ENCODE data around the gene PROX1.

Gene PROX1

DNA sequence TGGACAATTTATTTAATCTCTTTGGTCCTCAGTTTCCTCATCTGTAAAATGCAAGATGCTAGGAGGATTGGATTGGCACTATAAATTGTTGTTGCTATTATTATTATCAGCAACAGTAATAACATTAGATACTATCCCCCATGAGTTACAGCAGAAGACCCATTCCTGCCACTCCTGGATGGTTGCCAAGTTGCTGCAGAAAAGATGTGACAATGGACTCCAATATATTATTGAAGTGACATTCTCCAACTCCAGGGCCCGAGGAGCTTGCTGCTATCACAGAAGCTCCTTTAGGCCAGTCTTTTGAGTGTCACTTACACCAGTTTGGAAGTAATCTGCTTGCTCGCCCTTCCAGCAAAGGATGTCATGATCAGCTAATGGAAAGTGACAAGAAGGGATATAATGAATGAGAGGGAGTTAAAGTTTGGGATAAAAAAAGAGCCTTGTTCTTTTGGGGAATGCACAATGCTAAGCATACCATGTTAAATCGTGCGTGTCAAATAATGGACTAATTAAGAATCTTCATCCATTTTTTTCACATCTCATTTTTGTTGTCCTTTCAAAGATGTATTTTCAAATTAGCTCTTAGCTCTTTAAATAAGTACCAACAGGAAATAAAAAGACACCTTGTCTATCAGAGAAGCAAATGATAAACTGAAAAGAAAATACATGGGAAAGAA lies 19.5 kb upstream of the PROX1 start:
- TF ChIP-seq, protein P1, sequence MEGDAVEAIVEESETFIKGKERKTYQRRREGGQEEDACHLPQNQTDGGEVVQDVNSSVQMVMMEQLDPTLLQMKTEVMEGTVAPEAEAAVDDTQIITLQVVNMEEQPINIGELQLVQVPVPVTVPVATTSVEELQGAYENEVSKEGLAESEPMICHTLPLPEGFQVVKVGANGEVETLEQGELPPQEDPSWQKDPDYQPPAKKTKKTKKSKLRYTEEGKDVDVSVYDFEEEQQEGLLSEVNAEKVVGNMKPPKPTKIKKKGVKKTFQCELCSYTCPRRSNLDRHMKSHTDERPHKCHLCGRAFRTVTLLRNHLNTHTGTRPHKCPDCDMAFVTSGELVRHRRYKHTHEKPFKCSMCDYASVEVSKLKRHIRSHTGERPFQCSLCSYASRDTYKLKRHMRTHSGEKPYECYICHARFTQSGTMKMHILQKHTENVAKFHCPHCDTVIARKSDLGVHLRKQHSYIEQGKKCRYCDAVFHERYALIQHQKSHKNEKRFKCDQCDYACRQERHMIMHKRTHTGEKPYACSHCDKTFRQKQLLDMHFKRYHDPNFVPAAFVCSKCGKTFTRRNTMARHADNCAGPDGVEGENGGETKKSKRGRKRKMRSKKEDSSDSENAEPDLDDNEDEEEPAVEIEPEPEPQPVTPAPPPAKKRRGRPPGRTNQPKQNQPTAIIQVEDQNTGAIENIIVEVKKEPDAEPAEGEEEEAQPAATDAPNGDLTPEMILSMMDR (IDR thresholded peaks at IDR 0.05; ENCODE audit: control extremely low read depth, extremely low read depth, low read depth, missing control alignments), result no peak
- ChIA-PET CTCF (interaction anchor here (2.5 kb wide), 1 partner anchor 9 kb away, joined by 8 read pairs; no protein-coding TSS in a partner anchor), POLR2A (no interaction called here)
- DNase-seq (ENCODE audit: extremely low spot score), result no peak

DNA sequence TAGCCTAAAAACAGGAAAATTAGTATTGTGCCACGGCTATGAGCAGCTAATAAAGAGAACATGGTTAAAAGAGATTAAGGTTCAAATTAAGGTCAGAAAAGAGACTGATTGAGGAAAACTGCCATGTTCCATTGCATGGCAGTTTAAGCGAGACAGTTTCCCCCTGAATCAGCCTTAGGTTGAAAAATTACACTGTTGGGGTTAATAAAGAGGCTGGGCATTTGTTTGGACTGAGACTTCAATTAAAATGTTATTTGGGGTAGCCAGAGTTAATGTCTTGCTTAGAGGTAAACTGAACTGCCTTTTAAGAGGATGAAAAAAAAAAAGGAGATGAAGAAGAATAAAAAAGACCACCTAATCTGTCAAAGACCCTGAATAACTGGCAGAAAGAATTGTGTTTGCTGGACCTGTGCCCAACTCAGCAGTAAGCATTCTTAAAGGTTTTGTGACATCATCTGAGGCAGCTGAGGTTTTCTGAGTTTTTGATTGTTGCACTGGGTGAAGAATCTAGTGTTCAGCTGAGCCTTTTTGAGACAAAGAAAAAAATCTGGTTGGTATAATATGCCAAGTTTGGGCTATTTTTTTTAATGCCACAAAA lies 17.7 kb upstream of the PROX1 start:
- no peak for DNase-seq (ENCODE audit: extremely low spot score)
- POLR2A ChIA-PET, result no interaction called here
- TF ChIP-seq, protein P1 (IDR thresholded peaks at IDR 0.05; ENCODE audit: control extremely low read depth, extremely low read depth, low read depth, missing control alignments), result no peak
- CTCF ChIA-PET, result interaction anchor here (1.2 to 2.5 kb wide), 2 partner anchors 11 to 15 kb away, joined by 3 to 8 read pairs; no protein-coding TSS in a partner anchor

DNA sequence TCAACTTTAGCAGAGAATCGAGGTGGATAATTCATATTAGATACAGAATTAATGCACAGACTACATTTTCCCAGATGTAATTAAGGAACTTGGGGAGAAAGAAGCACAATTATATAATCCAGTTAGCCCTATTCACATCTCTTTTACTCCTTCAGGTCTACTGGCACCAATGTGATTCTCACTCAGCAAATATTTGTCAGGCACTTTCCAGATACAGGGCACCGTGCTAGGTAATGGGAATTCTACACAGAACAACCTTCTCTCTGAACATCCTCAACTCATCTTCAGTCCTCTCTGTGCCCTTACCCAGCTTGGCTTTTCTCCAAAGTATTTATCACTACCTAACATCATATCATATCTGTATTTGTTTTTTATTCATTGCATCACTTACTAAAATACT lies 15.6 kb upstream of the PROX1 start:
- TF ChIP-seq, protein P1 (IDR thresholded peaks at IDR 0.05; ENCODE audit: control extremely low read depth, extremely low read depth, low read depth, missing control alignments), result no peak
- ChIA-PET POLR2A (no interaction called here), CTCF (no interaction called here)
- no peak for DNase-seq (ENCODE audit: extremely low spot score)

DNA sequence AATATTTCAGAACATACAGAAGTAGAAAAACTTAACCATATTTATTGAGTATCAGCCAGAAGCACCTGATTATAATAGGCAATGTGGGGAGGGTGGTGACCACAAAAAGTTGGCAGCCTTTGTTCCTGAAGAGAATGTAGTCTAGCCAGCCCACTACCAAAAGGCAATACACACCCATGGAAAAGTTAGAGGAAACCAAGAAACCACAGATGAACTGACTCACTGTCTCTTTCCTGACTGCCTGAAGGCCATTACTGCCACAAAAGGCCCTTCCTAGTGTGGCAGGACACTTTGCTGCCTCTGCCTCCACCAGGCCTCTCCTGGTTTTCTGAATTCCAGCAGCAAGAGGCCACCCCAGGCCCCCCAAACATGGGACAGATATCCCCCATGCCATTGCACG lies 14.6 kb upstream of the PROX1 start:
- TF ChIP-seq, protein P1 (IDR thresholded peaks at IDR 0.05; ENCODE audit: control extremely low read depth, extremely low read depth, low read depth, missing control alignments), result no peak
- CTCF ChIA-PET, result no interaction called here
- no peak for DNase-seq (ENCODE audit: extremely low spot score)
- POLR2A ChIA-PET, result no interaction called here

DNA sequence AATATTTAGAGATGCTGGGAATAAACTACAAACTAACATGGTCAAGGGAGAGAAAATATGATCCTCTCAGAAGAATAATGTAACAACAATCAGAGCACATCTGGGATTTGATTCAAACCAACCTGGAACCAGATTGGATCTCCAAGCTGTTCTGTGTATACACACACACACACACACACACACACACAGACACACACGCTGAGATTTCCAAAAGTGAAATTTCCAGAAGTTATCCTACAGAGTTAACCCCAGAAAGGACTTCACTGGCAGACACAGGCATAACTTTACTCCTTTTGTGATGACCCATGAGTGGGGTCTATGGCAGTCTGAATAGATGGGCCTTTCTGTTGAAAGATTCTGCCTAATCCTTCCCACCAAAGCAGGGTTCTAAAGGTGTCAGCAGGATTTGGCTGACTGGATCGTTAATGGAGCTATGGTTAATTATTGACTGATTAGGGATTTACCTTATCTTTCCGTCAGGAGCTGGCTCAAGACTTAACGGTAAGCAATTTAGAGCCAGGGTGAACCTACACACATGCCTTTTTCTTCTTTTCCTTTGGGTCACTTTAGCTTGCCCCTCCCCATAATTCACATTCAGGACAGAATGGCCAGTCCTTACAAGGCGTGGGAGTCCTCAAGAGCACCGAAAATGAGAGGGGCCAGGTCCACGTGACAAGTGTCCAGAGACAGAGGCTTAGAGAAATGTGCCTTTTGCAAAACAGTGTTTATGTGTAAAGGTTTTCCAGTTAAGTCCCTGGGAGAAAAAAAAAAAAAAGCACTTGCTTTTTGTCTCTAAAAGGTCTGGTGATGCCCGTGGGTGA lies 10.9 kb upstream of the PROX1 start:
- TF ChIP-seq, protein P1 (IDR thresholded peaks at IDR 0.05; ENCODE audit: control extremely low read depth, extremely low read depth, low read depth, missing control alignments), result no peak
- ChIA-PET POLR2A (no interaction called here), CTCF (interaction anchor here (1.4 kb wide), 1 partner anchor 14 kb away, joined by 4 read pairs; no protein-coding TSS in a partner anchor)
- no peak for DNase-seq (ENCODE audit: extremely low spot score)

DNA sequence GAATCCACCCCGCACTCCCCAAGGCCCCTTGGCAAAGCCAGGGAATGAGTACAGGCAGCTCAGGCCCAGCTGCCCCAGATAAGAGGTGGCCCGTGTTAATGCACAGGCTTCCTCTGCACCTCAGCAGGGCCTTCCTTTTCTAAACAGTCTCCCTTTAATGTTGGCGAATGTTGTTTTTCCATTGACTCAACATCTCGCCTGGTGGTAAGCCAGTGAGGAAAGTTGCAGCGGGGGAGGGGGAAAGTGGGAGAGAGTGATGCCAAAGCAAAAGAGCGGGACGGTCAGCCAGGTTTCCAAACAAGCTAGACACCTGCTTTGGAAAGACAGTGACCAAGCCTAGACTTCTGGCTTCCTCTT lies 10.3 kb upstream of the PROX1 start:
- ChIA-PET POLR2A (no interaction called here), CTCF (interaction anchor here (1.4 kb wide), 1 partner anchor 15 kb away, joined by 4 read pairs; no protein-coding TSS in a partner anchor)
- DNase-seq (ENCODE audit: extremely low spot score), result no peak
- TF ChIP-seq, protein P1 (IDR thresholded peaks at IDR 0.05; ENCODE audit: control extremely low read depth, extremely low read depth, low read depth, missing control alignments), result no peak
